CD4-positive, CD25-positive, alpha-beta regulatory T cell (primary cell): ENCODE results near the gene HOMER2. TPM values are rescaled to one million over a fixed set of nuclear protein-coding genes. Genes with fewer than 3 reads are reported as not detected.
"Not testable (repeated sequence)": the region's sequence is repeated elsewhere in the genome, so short reads cannot be mapped to it uniquely, and the experiment has no call there.

Source experiments
- ATAC-seq, 2 donors: fragments of 150-1000 bp; cut with Tn5 transposase; one replicate each; pipeline ENCODE4 v1.10.0; 2021; ENCODE audit warnings: low read depth in 2 of 2, moderate number of reproducible peaks in 2 of 2, moderate library complexity in 1 of 2
- DNase-seq, 3 donors: peaks; one replicate each; pipeline versions ENCODE4 v3.0.0 to v3.0.0-alpha.2; 2012 to 2022; ENCODE audit warnings: mixed read lengths in 1 of 3
- H3K27ac ChIP-seq: one replicate; pipeline ENCODE4 v1.7.0; 2013; ENCODE audit warnings: mild to moderate bottlenecking, low read length; ENCODE audit not compliant: insufficient read depth, poor library complexity, severe bottlenecking
- H3K27me3 ChIP-seq: one replicate; pipeline ENCODE4 v1.7.0; 2013; ENCODE audit warnings: low read length; ENCODE audit not compliant: control insufficient read depth, insufficient read depth
- H3K36me3 ChIP-seq: one replicate; pipeline ENCODE4 v1.7.0; 2013; ENCODE audit warnings: mild to moderate bottlenecking, low read length, moderate library complexity; ENCODE audit not compliant: control insufficient read depth, insufficient read depth
- H3K4me1 ChIP-seq: 2 replicates; pipeline ENCODE4 v1.7.0; 2013; ENCODE audit warnings: mild to moderate bottlenecking, low read length; ENCODE audit not compliant: insufficient read depth, control insufficient read depth, poor library complexity, severe bottlenecking
- H3K4me3 ChIP-seq: one replicate; pipeline ENCODE4 v1.7.0; 2013; ENCODE audit warnings: low read depth, mild to moderate bottlenecking, low read length, moderate library complexity
- H3K9me3 ChIP-seq, 2 experiments: 1 replicate in 1 of 2; 2 replicates in 1 of 2; pipeline ENCODE4 v1.7.0; 2013; ENCODE audit warnings: low read length in 2 of 2, mild to moderate bottlenecking in 1 of 2, moderate library complexity in 1 of 2; ENCODE audit not compliant: control insufficient read depth in 2 of 2
- H3K27ac Mint-ChIP-seq, 3 donors: one replicate each; pipeline ENCODE4 v1.8.0; 2020 to 2022; ENCODE audit warnings: mild to moderate bottlenecking in 3 of 3, mixed read lengths in 3 of 3, moderate library complexity in 2 of 3
- H3K27me3 Mint-ChIP-seq: one replicate; pipeline ENCODE4 v1.8.0; 2022; ENCODE audit warnings: mild to moderate bottlenecking, mixed read lengths
- H3K36me3 Mint-ChIP-seq: one replicate; pipeline ENCODE4 v1.8.0; 2020; ENCODE audit warnings: mixed read lengths
- H3K4me1 Mint-ChIP-seq, 4 donors: one replicate each; pipeline ENCODE4 v1.8.0; 2020 to 2022; ENCODE audit warnings: mixed read lengths in 4 of 4, mild to moderate bottlenecking in 1 of 4
- H3K4me3 Mint-ChIP-seq, 4 donors: one replicate each; pipeline ENCODE4 v1.8.0; 2020 to 2022; ENCODE audit warnings: mild to moderate bottlenecking in 4 of 4, mixed read lengths in 4 of 4, moderate library complexity in 3 of 4
- H3K9me3 Mint-ChIP-seq, 7 donors: one replicate each; pipeline ENCODE4 v1.8.0; 2020 to 2022; ENCODE audit warnings: mixed read lengths in 7 of 7, mild to moderate bottlenecking in 3 of 7, moderate library complexity in 2 of 7
- polyA plus RNA-seq, 4 donors: library from polyadenylated mRNA; unstranded; fragments of 300-500 nt; fragmentation: Illumina TruSeq; gene quantifications; one replicate each; pipeline ENCODE4 v1.2.3, GENCODE V29; 2021
- total RNA-seq: library from RNA; stranded (reverse); gene quantifications from one replicate; pipeline ENCODE4 v1.2.3, GENCODE V29; 2022

The HOMER2 gene
- total and polyA plus RNA-seq, 5 donors from 2014 or later: 2.6 to 9.4 (median 3.4) TPM

DNA sequence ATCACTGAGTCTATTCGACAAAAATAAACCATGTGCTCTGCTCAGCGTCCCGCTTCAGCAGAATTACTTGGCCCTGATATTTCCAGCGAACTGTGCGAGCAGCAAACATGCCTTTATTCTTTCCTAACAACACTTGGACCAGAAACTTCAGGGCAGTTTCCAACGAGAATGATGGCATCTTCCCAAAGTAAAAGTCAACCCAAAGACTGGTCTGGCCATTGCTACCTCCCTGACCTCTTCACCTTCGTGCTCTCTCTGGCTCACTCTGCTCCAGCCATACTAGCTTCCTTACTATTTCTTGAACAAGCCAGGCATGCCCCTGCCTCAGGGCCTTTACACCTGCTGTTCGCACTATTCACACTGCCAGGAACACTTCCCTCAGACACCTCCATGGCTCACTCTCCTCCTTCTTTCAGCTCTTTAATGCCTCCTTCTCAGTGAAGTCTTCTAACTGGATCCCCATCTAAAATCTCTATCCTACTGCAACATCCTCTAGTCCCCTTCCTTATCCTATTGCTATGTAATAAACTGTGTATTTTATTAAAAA is 6.3 kb downstream of the HOMER2 start:
- H3K4me1 Mint-ChIP-seq: no peaks in the 10 kb centered on the region
- no peak overlapping the region for H3K27ac Mint-ChIP-seq

GRCh38 chr15:82945326-82945725 is 7.2 kb downstream of the HOMER2 start:
- no peak overlapping the region for H3K4me3 Mint-ChIP-seq
- Histone ChIP-seq H3K4me3 (no peak overlapping the region), H3K4me1 (no peaks in the 10 kb centered on the region), H3K36me3 (no peaks in the 10 kb centered on the region), H3K9me3 (no peaks in the 10 kb centered on the region), H3K27ac (no peak overlapping the region), H3K27me3 (peaks cover 17% of the 10 kb centered on the region)
- peaks cover 0 to 6% (median 0%) of the 10 kb centered on the region in 7 donors for H3K9me3 Mint-ChIP-seq
- H3K27me3 Mint-ChIP-seq: peaks cover 8% of the 10 kb centered on the region
- H3K27ac Mint-ChIP-seq: no peak overlapping the region
- no peaks in the 10 kb centered on the region for H3K4me1 Mint-ChIP-seq
- no peak for ATAC-seq
- DNase-seq: no peak
- peaks cover 3% of the 10 kb centered on the region for H3K36me3 Mint-ChIP-seq

More for the DNA sequence above, 6.3 kb downstream of the HOMER2 start:
- H3K27me3 ChIP-seq: peaks cover 25% of the 10 kb centered on the region
- ATAC-seq (no peak), DNase-seq (no peak)
- H3K9me3 Mint-ChIP-seq: peaks cover 0 to 6% (median 0%) of the 10 kb centered on the region in 7 donors
- no peaks in the 10 kb centered on the region for H3K4me1 ChIP-seq
- peaks cover 3% of the 10 kb centered on the region for H3K36me3 Mint-ChIP-seq
- H3K27ac ChIP-seq: no peak overlapping the region
- no peak overlapping the region for H3K4me3 Mint-ChIP-seq
- H3K4me3 ChIP-seq: no peak overlapping the region
- no peaks in the 10 kb centered on the region for H3K9me3 ChIP-seq
- H3K27me3 Mint-ChIP-seq: peaks cover 8% of the 10 kb centered on the region
- no peaks in the 10 kb centered on the region for H3K36me3 ChIP-seq

DNA sequence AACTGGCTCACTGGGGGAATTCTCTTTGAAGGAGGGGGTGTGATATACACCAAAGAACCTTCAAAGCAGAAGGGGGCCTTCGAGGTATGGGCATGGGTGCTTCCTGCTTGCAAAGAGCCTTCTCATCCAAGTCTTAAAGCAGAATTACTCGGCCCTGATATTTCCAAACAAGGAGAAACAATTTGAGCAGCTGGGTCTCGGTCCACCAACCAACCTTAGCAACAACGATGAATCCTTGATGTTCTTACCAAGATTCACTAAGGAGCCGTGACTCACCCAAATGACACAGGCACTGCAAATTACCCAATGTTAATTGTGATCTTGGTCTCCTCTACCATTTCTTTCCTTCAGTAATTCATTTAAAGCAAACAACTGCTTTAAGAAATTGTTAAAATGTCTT is 7.7 kb downstream of the HOMER2 start:
- H3K9me3 Mint-ChIP-seq: peaks cover 0 to 6% (median 0%) of the 10 kb centered on the region in 7 donors
- no peak overlapping the region for H3K27ac Mint-ChIP-seq
- H3K4me3 Mint-ChIP-seq: no peak overlapping the region
- ATAC-seq: no peak
- no peak for DNase-seq
- H3K27me3 ChIP-seq: peaks cover 13% of the 10 kb centered on the region
- H3K36me3 ChIP-seq: no peaks in the 10 kb centered on the region
- no peak overlapping the region for H3K4me3 ChIP-seq
- no peaks in the 10 kb centered on the region for H3K9me3 ChIP-seq
- peaks cover 8% of the 10 kb centered on the region for H3K27me3 Mint-ChIP-seq
- no peak overlapping the region for H3K27ac ChIP-seq
- H3K36me3 Mint-ChIP-seq: peaks cover 3% of the 10 kb centered on the region
- H3K4me1 Mint-ChIP-seq: no peaks in the 10 kb centered on the region
- H3K4me1 ChIP-seq: no peaks in the 10 kb centered on the region

GRCh38 chr15:82944056-82944455 is 8.5 kb downstream of the HOMER2 start:
- Histone ChIP-seq H3K27me3 (peaks cover 8% of the 10 kb centered on the region), H3K36me3 (no peaks in the 10 kb centered on the region), H3K4me3 (no peak overlapping the region), H3K4me1 (no peaks in the 10 kb centered on the region), H3K27ac (no peak overlapping the region), H3K9me3 (no peaks in the 10 kb centered on the region)
- Mint-ChIP-seq H3K36me3 (peaks cover 3% of the 10 kb centered on the region), H3K27ac (no peak overlapping the region), H3K4me3 (no peak overlapping the region), H3K27me3 (peaks cover 8% of the 10 kb centered on the region), H3K9me3 (peaks cover 0 to 6% (median 0%) of the 10 kb centered on the region in 7 donors), H3K4me1 (no peaks in the 10 kb centered on the region)
- ATAC-seq (no peak), DNase-seq (no peak)

GRCh38 chr15:82943176-82943575 is 9.3 kb downstream of the HOMER2 start:
- Histone ChIP-seq H3K27ac (no peak overlapping the region), H3K4me1 (no peaks in the 10 kb centered on the region), H3K9me3 (no peaks in the 10 kb centered on the region), H3K36me3 (no peaks in the 10 kb centered on the region), H3K4me3 (no peak overlapping the region), H3K27me3 (peaks cover 3% of the 10 kb centered on the region)
- Mint-ChIP-seq H3K4me1 (no peaks in the 10 kb centered on the region), H3K9me3 (peaks cover 0 to 6% (median 0%) of the 10 kb centered on the region in 7 donors), H3K27ac (no peak overlapping the region), H3K27me3 (peaks cover 8% of the 10 kb centered on the region), H3K36me3 (peaks cover 7% of the 10 kb centered on the region), H3K4me3 (no peak overlapping the region)
- no peak for ATAC-seq
- DNase-seq: no peak

GRCh38 chr15:82942691-82943090 is 9.8 kb downstream of the HOMER2 start:
- no peaks in the 10 kb centered on the region for H3K4me1 ChIP-seq
- peaks cover 8% of the 10 kb centered on the region for H3K27me3 Mint-ChIP-seq
- H3K36me3 ChIP-seq: no peaks in the 10 kb centered on the region
- no peak overlapping the region for H3K4me3 Mint-ChIP-seq
- H3K4me1 Mint-ChIP-seq: no peaks in the 10 kb centered on the region
- H3K9me3 ChIP-seq: no peaks in the 10 kb centered on the region
- DNase-seq: no peak
- peaks cover 7% of the 10 kb centered on the region for H3K36me3 Mint-ChIP-seq
- H3K4me3 ChIP-seq: no peak overlapping the region
- peaks cover 3% of the 10 kb centered on the region for H3K27me3 ChIP-seq
- no peak overlapping the region for H3K27ac ChIP-seq
- ATAC-seq: no peak
- peaks cover 0 to 6% (median 0%) of the 10 kb centered on the region in 7 donors for H3K9me3 Mint-ChIP-seq
- no peak overlapping the region for H3K27ac Mint-ChIP-seq

DNA sequence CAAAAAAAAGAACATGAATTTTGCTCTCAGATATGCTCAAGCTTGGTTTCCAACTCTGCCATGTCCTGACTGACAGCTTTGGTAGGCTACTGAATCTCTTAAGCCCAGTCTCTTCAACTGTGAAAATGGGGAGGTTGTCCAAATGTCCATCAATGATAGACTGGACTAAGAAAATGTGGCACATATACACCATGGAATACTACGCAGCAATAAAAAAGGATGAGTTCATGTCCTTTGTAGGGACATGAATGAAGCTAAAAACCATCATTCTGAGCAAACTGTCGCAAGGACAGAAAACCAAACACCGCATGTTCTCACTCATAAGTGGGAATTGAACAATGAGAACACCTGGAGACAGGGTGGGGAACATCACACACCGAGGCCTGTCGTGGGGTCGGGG is 12.8 kb downstream of the HOMER2 start:
- not testable (repeated sequence) for H3K4me1 Mint-ChIP-seq, H3K36me3 ChIP-seq, H3K27me3 ChIP-seq, H3K9me3 ChIP-seq, DNase-seq, H3K9me3 Mint-ChIP-seq, ATAC-seq, H3K27me3 Mint-ChIP-seq, H3K36me3 Mint-ChIP-seq, H3K4me3 ChIP-seq, H3K27ac ChIP-seq, H3K4me3 Mint-ChIP-seq, H3K4me1 ChIP-seq, H3K27ac Mint-ChIP-seq

- no peak for DNase-seq
- H3K27me3 Mint-ChIP-seq: no peaks in the 10 kb centered on the region
- no peak overlapping the region for H3K27ac Mint-ChIP-seq
- no peaks in the 10 kb centered on the region for H3K36me3 ChIP-seq
- peaks cover 0 to 3% (median 0%) of the 10 kb centered on the region in 7 donors for H3K9me3 Mint-ChIP-seq
- H3K36me3 Mint-ChIP-seq: peaks cover 7% of the 10 kb centered on the region
- H3K27me3 ChIP-seq: no peaks in the 10 kb centered on the region
- H3K4me1 Mint-ChIP-seq: peaks cover 0 to 3% (median under 1%) of the 10 kb centered on the region in 4 donors
- no peaks in the 10 kb centered on the region for H3K9me3 ChIP-seq
- no peak for ATAC-seq
- H3K4me3 Mint-ChIP-seq: no peak overlapping the region
- H3K4me1 ChIP-seq: no peaks in the 10 kb centered on the region
- no peak overlapping the region for H3K4me3 ChIP-seq
- no peak overlapping the region for H3K27ac ChIP-seq
These were observed 14.8 kb downstream of the HOMER2 start for GRCh38 chr15:82937712-82938058.
